Activated CD4-positive, alpha-beta memory T cell treated with anti-CD3 and anti-CD28 coated beads for 36 hours (primary cell): ENCODE measurements around the gene KSR1. TPM values are rescaled to one million over a fixed set of nuclear protein-coding genes. Genes with fewer than 3 reads are reported as not detected.
"Not testable (repeated sequence)": the region's sequence is repeated elsewhere in the genome, so short reads cannot be mapped to it uniquely, and the experiment has no call there.

Source experiments
- CTCF ChIA-PET: fragments of 350-600 bp; sonication (Branson Sonifier 250); formaldehyde crosslinking; loops from one replicate; lab custom pipeline; 2021; ENCODE audit warnings: antibody characterized with exemption, inconsistent platforms; lab: Charles Lee
- POLR2A ChIA-PET: fragments of 350-600 bp; sonication (Branson Sonifier 250); formaldehyde crosslinking; loops from one replicate; lab custom pipeline; 2021; ENCODE audit warnings: antibody characterized with exemption; lab: Charles Lee
- DNase-seq: peaks from one replicate; pipeline ENCODE4 v3.0.0-alpha.2; 2020
- H3K27ac Mint-ChIP-seq: one replicate; pipeline ENCODE4 v1.8.0; 2021; ENCODE audit warnings: mixed read lengths
- H3K27me3 Mint-ChIP-seq: one replicate; pipeline ENCODE4 v1.8.0; 2021; ENCODE audit warnings: mixed read lengths
- H3K36me3 Mint-ChIP-seq: one replicate; pipeline ENCODE4 v1.8.0; 2021; ENCODE audit warnings: mixed read lengths
- H3K4me1 Mint-ChIP-seq: one replicate; pipeline ENCODE4 v1.8.0; 2021; ENCODE audit warnings: low read depth, mixed read lengths
- H3K4me3 Mint-ChIP-seq: one replicate; pipeline ENCODE4 v1.8.0; 2021; ENCODE audit warnings: mild to moderate bottlenecking, mixed read lengths
- H3K9me3 Mint-ChIP-seq: one replicate; pipeline ENCODE4 v1.8.0; 2021; ENCODE audit warnings: mixed read lengths
- intact Hi-C: fragments of 100-400 bp; cut with micrococcal nuclease; formaldehyde crosslinking; loops from one replicate; pipeline ENCODE4 v1.15.1; 2023
- total RNA-seq, 2 experiments: library from RNA; stranded (reverse); gene quantifications; one replicate each; pipeline ENCODE4 v1.2.3, GENCODE V29; 2021

KSR1 gene
- total RNA-seq, 2 experiments from 2014 or later, result 55.0 to 60.8 TPM

DNA sequence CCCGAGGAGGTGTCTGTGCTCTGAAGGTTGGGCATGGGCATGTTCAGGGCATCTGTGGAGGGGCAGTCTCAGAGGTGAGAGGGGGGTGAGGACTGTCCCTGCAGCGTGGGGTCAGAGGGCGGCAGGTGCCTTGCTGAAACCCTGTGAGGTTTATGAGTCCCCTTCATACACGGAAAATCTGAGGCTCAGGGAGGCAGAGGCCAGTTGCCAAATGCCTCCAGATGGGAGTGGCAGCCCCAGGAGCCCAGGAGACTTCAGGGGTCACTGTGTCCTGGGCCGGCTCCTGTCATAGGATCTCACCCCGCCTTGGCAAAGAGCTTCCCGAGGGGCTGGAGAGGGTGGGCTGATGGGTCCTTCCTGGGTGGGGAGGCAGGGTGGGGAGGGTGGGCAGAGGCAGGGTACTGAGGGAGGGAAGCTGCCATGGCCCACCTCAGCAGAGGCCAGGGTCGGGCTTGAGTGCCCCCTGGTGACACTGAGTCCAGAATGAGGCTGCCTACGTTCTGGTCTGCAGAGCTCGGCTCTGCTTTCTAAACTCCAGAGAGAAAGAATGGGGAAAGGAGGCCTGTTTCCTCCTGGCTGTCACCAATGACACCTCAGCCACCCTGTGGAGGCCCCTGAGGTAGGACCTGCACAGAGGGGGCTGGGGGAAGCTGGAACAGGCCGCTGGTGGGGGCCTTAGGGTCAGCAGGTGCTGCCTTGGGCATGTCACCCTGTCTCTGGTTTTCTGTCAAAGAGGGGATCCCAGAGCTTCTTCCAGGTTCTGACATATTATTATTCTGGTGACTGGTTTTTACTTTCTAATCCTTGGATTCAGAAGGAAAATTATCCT, 175.9 kb downstream of the KSR1 start:
- Mint-ChIP-seq H3K4me1 (peaks cover 34% of the 10 kb centered on the region), H3K36me3 (peaks cover 3% of the 10 kb centered on the region), H3K9me3 (no peaks in the 10 kb centered on the region), H3K27me3 (no peaks in the 10 kb centered on the region), H3K4me3 (peak overlapping the region; percentile 77), H3K27ac (peak overlapping the region; percentile 77)
- intact Hi-C loops, result no loop called here
- CTCF ChIA-PET, result interaction anchor here (0.9 to 3.8 kb wide), 9 partner anchors 16 to 58 kb away, joined by 3 to 14 read pairs (median 4); no protein-coding TSS in a partner anchor
- POLR2A ChIA-PET, result no interaction called here
- DNase-seq, result no peak

DNA sequence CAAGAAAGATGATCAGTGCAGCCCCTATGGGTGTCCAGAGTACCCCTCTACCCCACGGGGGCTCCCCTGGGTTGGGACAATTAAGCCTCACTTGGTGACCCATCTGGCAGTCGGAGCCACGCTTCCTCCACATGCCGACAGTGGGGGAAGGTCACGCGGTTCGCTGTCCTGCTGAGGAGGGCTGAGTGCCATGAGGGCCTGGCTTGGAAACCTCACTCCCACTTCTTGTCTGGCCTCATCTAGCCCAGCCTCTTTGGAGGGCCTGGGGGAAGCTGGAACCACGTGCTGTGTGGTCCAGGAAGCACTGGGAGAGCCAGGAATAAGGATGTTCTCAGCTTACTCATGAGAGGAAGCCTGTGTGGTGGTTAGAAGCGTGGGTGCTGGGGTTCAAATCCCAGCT, 176.5 kb downstream of the KSR1 start:
- Mint-ChIP-seq H3K4me1 (peaks cover 34% of the 10 kb centered on the region), H3K4me3 (peak overlapping the region; percentile 23)
- H3K36me3 Mint-ChIP-seq, H3K27me3 Mint-ChIP-seq, DNase-seq, H3K27ac Mint-ChIP-seq, intact Hi-C loops, POLR2A ChIA-PET, H3K9me3 Mint-ChIP-seq: not testable (repeated sequence)
- CTCF ChIA-PET, result interaction anchor here (0.9 to 3.8 kb wide), 7 partner anchors 15 to 33 kb away, joined by 3 to 14 read pairs (median 4); no protein-coding TSS in a partner anchor

DNA sequence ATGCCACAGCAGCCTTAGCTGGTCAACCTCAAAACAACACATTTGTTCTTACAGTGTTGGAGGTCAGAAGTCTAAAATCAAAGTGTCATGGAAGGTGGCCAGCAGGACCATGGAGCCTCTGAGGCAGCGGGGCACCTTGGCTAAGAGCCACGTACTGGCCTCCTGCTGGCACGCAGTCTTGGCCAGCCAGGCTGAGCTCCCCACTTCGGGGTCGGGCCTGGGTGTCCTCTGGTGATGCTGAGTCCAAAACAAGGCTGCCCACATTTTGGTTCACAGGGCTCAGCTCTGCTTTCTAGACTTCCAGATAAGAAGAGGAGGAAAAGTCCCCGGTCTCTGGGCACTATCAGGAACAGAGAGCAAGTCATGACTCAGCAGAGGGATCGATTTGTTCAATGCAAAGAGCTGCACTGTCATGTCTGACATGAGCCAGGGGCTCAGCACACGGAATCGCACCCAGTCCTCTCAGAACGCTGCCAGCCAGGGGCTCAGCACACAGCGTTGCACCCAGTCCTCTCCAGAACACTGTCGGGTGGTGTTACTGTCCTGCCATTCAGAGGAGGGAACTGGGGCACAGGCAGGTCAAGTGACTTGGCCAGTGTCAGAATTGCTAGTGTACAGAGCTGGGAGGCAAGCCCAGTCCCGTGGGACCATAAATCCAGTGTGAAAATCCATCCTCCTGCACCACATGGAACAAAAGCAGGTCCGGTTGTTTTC, 177.2 kb downstream of the KSR1 start:
- POLR2A ChIA-PET, result interaction anchor here (0.6 kb wide), 1 partner anchor 310 kb away, joined by 3 read pairs; no protein-coding TSS in a partner anchor
- Mint-ChIP-seq H3K27ac (no peak overlapping the region), H3K4me1 (peaks cover 32% of the 10 kb centered on the region), H3K36me3 (peaks cover 3% of the 10 kb centered on the region), H3K9me3 (no peaks in the 10 kb centered on the region), H3K4me3 (peak overlapping the region; percentile 23), H3K27me3 (no peaks in the 10 kb centered on the region)
- DNase-seq, result no peak
- CTCF ChIA-PET, result interaction anchor here (0.9 to 3.8 kb wide), 4 partner anchors 17 to 34 kb away, joined by 3 to 14 read pairs (median 6); no protein-coding TSS in a partner anchor
- intact Hi-C loops, result no loop called here

DNA sequence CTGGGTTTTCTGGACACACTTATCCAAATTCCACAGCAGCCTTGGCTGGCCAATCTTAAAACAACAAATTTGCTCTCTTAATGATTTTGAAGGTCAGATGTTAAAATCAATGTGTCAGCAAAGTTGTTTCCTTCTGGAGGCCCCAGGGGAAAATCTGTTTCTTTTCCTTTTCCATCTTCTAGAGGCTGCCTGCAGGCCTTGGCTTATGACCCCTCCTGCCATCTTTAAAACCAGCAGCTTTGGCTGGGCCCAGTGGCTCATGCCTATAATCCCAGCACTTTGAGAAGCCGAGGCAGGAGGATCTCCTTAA, 177.7 kb downstream of the KSR1 start:
- intact Hi-C loops, result no loop called here
- POLR2A ChIA-PET, result interaction anchor here (0.6 kb wide), 1 partner anchor 310 kb away, joined by 3 read pairs; no protein-coding TSS in a partner anchor
- H3K9me3 Mint-ChIP-seq, result no peaks in the 10 kb centered on the region

DNA sequence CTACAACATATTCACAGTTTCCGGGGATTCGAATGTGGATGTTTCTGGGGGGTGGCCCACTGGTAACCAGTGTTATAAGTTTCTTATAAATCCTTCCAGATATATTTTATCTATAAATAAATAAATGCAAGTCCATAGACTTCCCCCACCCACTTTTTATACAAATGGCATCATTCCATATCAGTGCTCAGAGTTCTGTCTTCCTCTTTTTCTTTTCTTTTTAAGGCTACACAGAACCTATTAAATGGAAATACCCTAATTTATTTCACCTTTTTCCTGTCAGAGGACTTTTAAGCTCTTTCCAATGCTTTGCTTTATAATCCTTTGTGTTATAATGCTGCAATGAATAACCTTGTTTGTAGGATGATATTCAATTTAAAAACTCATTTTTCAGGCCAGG, 178.5 kb downstream of the KSR1 start:
- peaks cover 31% of the 10 kb centered on the region for H3K4me1 Mint-ChIP-seq
- no peak overlapping the region for H3K4me3 Mint-ChIP-seq
- no peaks in the 10 kb centered on the region for H3K27me3 Mint-ChIP-seq
- intact Hi-C loops, result no loop called here
- no peak overlapping the region for H3K27ac Mint-ChIP-seq
- ChIA-PET CTCF (interaction anchor here (1.3 to 3.8 kb wide), 2 partner anchors 16 to 32 kb away, joined by 5 to 14 read pairs; no protein-coding TSS in a partner anchor), POLR2A (no interaction called here)
- DNase-seq, result no peak
- H3K36me3 Mint-ChIP-seq, result peaks cover 3% of the 10 kb centered on the region
- no peaks in the 10 kb centered on the region for H3K9me3 Mint-ChIP-seq

More for the DNA sequence above, 177.7 kb downstream of the KSR1 start:
- no peak for DNase-seq
- no peaks in the 10 kb centered on the region for H3K27me3 Mint-ChIP-seq
- peaks cover 32% of the 10 kb centered on the region for H3K4me1 Mint-ChIP-seq
- CTCF ChIA-PET, result interaction anchor here (3.8 kb wide), 1 partner anchor 31 kb away, joined by 14 read pairs; no protein-coding TSS in a partner anchor
- H3K36me3 Mint-ChIP-seq, result peaks cover 3% of the 10 kb centered on the region
- H3K27ac Mint-ChIP-seq, result no peak overlapping the region
- H3K4me3 Mint-ChIP-seq, result no peak overlapping the region

- DNase-seq, result no peak
- H3K36me3 Mint-ChIP-seq, result peaks cover 3% of the 10 kb centered on the region
- H3K4me1 Mint-ChIP-seq, result peaks cover 25% of the 10 kb centered on the region
- ChIA-PET POLR2A (no interaction called here), CTCF (interaction anchor here (1.3 to 3.8 kb wide), 2 partner anchors 15 to 33 kb away, joined by 5 to 14 read pairs; no protein-coding TSS in a partner anchor)
- no peak overlapping the region for H3K27ac Mint-ChIP-seq
- H3K27me3 Mint-ChIP-seq, result no peaks in the 10 kb centered on the region
- intact Hi-C loops, result no loop called here
- no peak overlapping the region for H3K4me3 Mint-ChIP-seq
- H3K9me3 Mint-ChIP-seq, result no peaks in the 10 kb centered on the region
These were observed 179.1 kb downstream of the KSR1 start for GRCh38 chr17:27635275-27635823.

DNA sequence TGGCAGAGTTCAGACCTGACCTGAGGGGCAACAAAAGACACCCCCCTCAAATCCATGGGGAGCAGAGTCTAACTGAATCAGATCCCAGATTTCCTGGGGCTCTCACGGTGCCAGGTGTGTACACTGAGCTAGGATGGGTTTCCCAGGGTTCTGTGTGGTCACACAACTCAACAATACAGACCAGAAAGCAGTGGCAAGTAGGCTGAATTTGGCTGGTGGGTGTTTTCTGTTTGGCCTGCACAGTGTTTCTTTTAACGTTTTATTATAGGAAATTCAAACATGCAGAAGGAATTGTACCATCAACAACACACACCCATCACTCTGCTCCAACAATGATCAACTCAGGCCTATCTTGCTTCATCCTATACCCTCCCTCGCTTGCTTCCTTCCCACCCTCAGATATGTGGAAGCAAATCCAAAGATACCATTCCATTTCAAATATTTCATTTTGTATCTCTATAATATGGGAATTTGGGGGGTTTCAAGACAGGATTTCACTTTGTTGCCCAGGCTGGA, 179.8 kb downstream of the KSR1 start:
- intact Hi-C loops, H3K36me3 Mint-ChIP-seq, POLR2A ChIA-PET, H3K4me3 Mint-ChIP-seq, H3K27ac Mint-ChIP-seq, DNase-seq, H3K27me3 Mint-ChIP-seq, H3K9me3 Mint-ChIP-seq: not testable (repeated sequence)
- H3K4me1 Mint-ChIP-seq, result peaks cover 20% of the 10 kb centered on the region
- CTCF ChIA-PET, result interaction anchor here (1.3 kb wide), 1 partner anchor 15 kb away, joined by 5 read pairs; no protein-coding TSS in a partner anchor

GRCh38 chr17:27637818-27638217, 181.6 kb downstream of the KSR1 start:
- H3K36me3 Mint-ChIP-seq, intact Hi-C loops, H3K4me3 Mint-ChIP-seq, H3K9me3 Mint-ChIP-seq, CTCF ChIA-PET, POLR2A ChIA-PET, H3K27ac Mint-ChIP-seq, H3K27me3 Mint-ChIP-seq, DNase-seq: not testable (repeated sequence)
- H3K4me1 Mint-ChIP-seq, result peaks cover 10% of the 10 kb centered on the region

GRCh38 chr17:27638415-27638914, 182.2 kb downstream of the KSR1 start:
- POLR2A ChIA-PET, H3K27me3 Mint-ChIP-seq, DNase-seq, H3K4me1 Mint-ChIP-seq, intact Hi-C loops, H3K9me3 Mint-ChIP-seq, H3K36me3 Mint-ChIP-seq, H3K4me3 Mint-ChIP-seq, CTCF ChIA-PET: not testable (repeated sequence)
- peak overlapping the region; percentile 19 for H3K27ac Mint-ChIP-seq

DNA sequence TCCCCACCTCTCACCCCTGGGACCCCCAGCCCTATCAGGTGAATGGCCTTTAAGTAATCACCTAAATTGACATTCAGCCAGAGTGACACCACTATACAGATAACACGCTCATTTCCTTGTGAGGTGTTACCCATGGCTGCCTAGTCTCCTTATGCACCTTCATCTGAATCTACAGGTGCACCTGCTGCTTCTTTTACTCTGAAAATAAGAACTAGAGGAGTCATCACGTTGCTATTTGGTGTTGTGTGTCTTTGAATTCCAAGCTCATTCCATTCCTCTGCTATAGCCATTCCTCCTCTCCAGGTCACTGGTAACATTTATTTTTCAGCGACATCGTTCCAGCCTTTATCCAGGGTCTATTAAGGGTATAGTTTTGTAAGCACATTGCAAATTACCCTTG, 184.5 kb downstream of the KSR1 start:
- no peaks in the 10 kb centered on the region for H3K4me1 Mint-ChIP-seq
- no peak overlapping the region for H3K4me3 Mint-ChIP-seq
- H3K27ac Mint-ChIP-seq, result no peak overlapping the region
- peaks cover 3% of the 10 kb centered on the region for H3K36me3 Mint-ChIP-seq
- H3K27me3 Mint-ChIP-seq, result no peaks in the 10 kb centered on the region
- CTCF ChIA-PET, result interaction anchor here (0.6 to 0.9 kb wide), 2 partner anchors 14 to 41 kb away, joined by 3 read pairs; no protein-coding TSS in a partner anchor
- POLR2A ChIA-PET, result no interaction called here
- DNase-seq, result no peak
- intact Hi-C loops, result no loop called here
- H3K9me3 Mint-ChIP-seq, result no peaks in the 10 kb centered on the region

DNA sequence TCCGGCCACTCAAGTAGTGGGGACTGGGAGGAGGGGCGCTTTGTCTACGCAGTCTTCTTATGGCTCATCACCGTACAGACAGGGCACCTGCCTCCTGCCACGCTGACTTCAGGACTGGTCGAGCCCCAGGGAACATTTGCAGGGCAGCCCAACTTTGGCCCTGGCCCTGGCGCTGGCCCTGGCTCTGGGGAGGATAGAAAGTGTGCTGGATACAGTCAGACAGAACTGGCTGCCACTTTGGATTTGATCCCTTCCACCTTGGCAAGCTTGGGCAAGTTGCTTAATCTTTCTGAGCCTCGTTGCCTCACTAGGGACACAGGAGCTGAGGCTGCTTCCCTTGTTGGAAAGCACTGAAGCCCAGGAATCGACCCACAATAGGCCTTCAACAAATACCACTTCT, 188.3 kb downstream of the KSR1 start:
- Mint-ChIP-seq H3K27me3 (no peaks in the 10 kb centered on the region), H3K4me1 (no peaks in the 10 kb centered on the region), H3K4me3 (no peak overlapping the region), H3K36me3 (peaks cover 3% of the 10 kb centered on the region), H3K27ac (no peak overlapping the region), H3K9me3 (no peaks in the 10 kb centered on the region)
- intact Hi-C loops, result no loop called here
- CTCF ChIA-PET, result no interaction called here
- DNase-seq, result no peak
- POLR2A ChIA-PET, result no interaction called here
